Astrocyte (in vitro differentiated cells and primary cell): Measurements from ENCODE around the gene SAC3D1. TPM values are rescaled to one million over a fixed set of nuclear protein-coding genes. Genes with fewer than 3 reads are reported as not detected.

ENCODE experiments used
- DNase-seq: peaks from one replicate; pipeline ENCODE4 v3.0.0-alpha.2; 2010; ENCODE audit warnings: low read depth
- FAIRE-seq: peaks from 2 replicates; lab custom pipeline; 2011; peaks lifted over from hg19 to GRCh38; lab: Jason Lieb, UNC
- H2AFZ ChIP-seq: 2 replicates; pipeline ENCODE4 v1.6.0; 2012; ENCODE audit warnings: low read depth, low read length, inconsistent platforms
- H3K27ac ChIP-seq: 2 replicates; pipeline ENCODE4 v1.5.1; 2011; ENCODE audit warnings: low read depth, low read length, inconsistent platforms
- H3K27me3 ChIP-seq: 2 replicates; pipeline ENCODE4 v1.6.0; 2011; ENCODE audit warnings: low read length, inconsistent platforms; ENCODE audit not compliant: insufficient read depth
- H3K36me3 ChIP-seq: 2 replicates; pipeline ENCODE4 v1.5.1; 2011; ENCODE audit warnings: low read length, inconsistent platforms; ENCODE audit not compliant: insufficient read depth
- H3K4me1 ChIP-seq: 2 replicates; pipeline ENCODE4 v1.5.1; 2011; ENCODE audit warnings: low read length, inconsistent platforms; ENCODE audit not compliant: insufficient read depth
- H3K4me2 ChIP-seq: 2 replicates; pipeline ENCODE4 v1.6.0; 2012; ENCODE audit warnings: low read length, inconsistent platforms
- H3K4me3 ChIP-seq: 2 replicates; pipeline ENCODE4 v1.5.1; 2011; ENCODE audit warnings: low read depth, mild to moderate bottlenecking, low read length, inconsistent platforms; ENCODE audit not compliant: insufficient read depth
- H3K79me2 ChIP-seq: 2 replicates; pipeline ENCODE4 v1.6.0; 2012; ENCODE audit warnings: mild to moderate bottlenecking, low read length, inconsistent platforms; ENCODE audit not compliant: insufficient read depth
- H3K9ac ChIP-seq: 2 replicates; pipeline ENCODE4 v1.6.0; 2012; ENCODE audit warnings: mild to moderate bottlenecking, low read length, inconsistent platforms
- H3K9me3 ChIP-seq: 2 replicates; pipeline ENCODE4 v1.5.1; 2012; ENCODE audit warnings: low read depth, mild to moderate bottlenecking, low read length, inconsistent platforms; ENCODE audit not compliant: insufficient read depth
- H4K20me1 ChIP-seq: 2 replicates; pipeline ENCODE4 v1.6.0; 2012; ENCODE audit warnings: low read length, inconsistent platforms; ENCODE audit not compliant: insufficient read depth
- H3K27ac Mint-ChIP-seq: one replicate; pipeline ENCODE4 v1.8.0; 2021; ENCODE audit warnings: mild to moderate bottlenecking, mixed read lengths; ENCODE audit not compliant: unreplicated experiment
- H3K27me3 Mint-ChIP-seq: one replicate; pipeline ENCODE4 v1.8.0; 2021; ENCODE audit warnings: low read depth, mixed read lengths; ENCODE audit not compliant: unreplicated experiment
- H3K36me3 Mint-ChIP-seq: one replicate; pipeline ENCODE4 v1.8.0; 2021; ENCODE audit warnings: low read depth, mixed read lengths; ENCODE audit not compliant: unreplicated experiment
- H3K4me1 Mint-ChIP-seq: one replicate; pipeline ENCODE4 v1.8.0; 2021; ENCODE audit warnings: low read depth, mixed read lengths; ENCODE audit not compliant: unreplicated experiment
- H3K4me3 Mint-ChIP-seq: one replicate; pipeline ENCODE4 v1.8.0; 2021; ENCODE audit warnings: mild to moderate bottlenecking, moderate library complexity, mixed read lengths; ENCODE audit not compliant: unreplicated experiment
- H3K9me3 Mint-ChIP-seq: one replicate; pipeline ENCODE4 v1.8.0; 2021; ENCODE audit warnings: mild to moderate bottlenecking, mixed read lengths; ENCODE audit not compliant: unreplicated experiment
- EZH2 ChIP-seq: IDR thresholded peaks from 2 replicates; pipeline ENCODE4 v1.6.1; 2012; ENCODE audit warnings: mild to moderate bottlenecking, low read length, inconsistent platforms; ENCODE audit not compliant: insufficient read depth
- total RNA-seq: library from RNA; stranded (reverse); gene quantifications from 2 replicates; pipeline ENCODE4 v1.2.1, GENCODE V29; 2021
- TF ChIP-seq, protein P1 (sequence below): IDR thresholded peaks from 2 replicates; pipeline ENCODE4 v1.5.1; 2011; ENCODE audit warnings: low read depth, mild to moderate bottlenecking, inconsistent platforms, low read length, moderate library complexity; ENCODE audit not compliant: insufficient read depth

Gene SAC3D1
- total RNA-seq, 1 donor from 2014 or later, result 14.6 TPM

DNA sequence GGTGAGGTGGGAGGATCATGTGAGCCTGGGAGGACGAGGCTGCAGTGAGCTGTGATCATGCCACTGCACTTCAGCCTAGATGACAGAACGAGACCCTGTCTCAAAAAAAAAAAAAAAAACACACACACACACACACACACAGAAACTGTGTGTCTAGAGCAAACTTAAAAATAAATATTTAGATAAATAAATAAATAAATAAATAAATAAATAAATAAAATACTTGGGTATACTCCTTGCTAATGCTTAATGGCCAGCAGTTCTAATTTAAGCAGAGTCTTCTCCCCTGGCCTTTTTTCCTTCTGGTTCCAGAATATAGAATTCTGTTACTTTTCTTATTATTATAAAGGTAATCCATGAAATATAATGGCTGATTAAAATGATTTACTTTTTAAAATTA is 32.1 kb upstream of the SAC3D1 start:
- FAIRE-seq (no peak), DNase-seq (no peak)
- Mint-ChIP-seq H3K9me3 (no peaks in the 10 kb centered on the region), H3K4me3 (no peak overlapping the region), H3K27me3 (peaks cover 7% of the 10 kb centered on the region), H3K36me3 (no peaks in the 10 kb centered on the region), H3K27ac (no peak overlapping the region), H3K4me1 (peaks cover 16% of the 10 kb centered on the region)
- H3K9ac ChIP-seq, result no peak overlapping the region
- TF ChIP-seq, protein P1, sequence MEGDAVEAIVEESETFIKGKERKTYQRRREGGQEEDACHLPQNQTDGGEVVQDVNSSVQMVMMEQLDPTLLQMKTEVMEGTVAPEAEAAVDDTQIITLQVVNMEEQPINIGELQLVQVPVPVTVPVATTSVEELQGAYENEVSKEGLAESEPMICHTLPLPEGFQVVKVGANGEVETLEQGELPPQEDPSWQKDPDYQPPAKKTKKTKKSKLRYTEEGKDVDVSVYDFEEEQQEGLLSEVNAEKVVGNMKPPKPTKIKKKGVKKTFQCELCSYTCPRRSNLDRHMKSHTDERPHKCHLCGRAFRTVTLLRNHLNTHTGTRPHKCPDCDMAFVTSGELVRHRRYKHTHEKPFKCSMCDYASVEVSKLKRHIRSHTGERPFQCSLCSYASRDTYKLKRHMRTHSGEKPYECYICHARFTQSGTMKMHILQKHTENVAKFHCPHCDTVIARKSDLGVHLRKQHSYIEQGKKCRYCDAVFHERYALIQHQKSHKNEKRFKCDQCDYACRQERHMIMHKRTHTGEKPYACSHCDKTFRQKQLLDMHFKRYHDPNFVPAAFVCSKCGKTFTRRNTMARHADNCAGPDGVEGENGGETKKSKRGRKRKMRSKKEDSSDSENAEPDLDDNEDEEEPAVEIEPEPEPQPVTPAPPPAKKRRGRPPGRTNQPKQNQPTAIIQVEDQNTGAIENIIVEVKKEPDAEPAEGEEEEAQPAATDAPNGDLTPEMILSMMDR, result no peak
- TF ChIP-seq EZH2, result no peak
- no peaks in the 10 kb centered on the region for H3K9me3 ChIP-seq
- H3K4me2 ChIP-seq, result no peak overlapping the region
- no peak overlapping the region for H3K27ac ChIP-seq
- H3K4me1 ChIP-seq, result peaks cover 16% of the 10 kb centered on the region
- no peak overlapping the region for H2AFZ ChIP-seq
- no peaks in the 10 kb centered on the region for H3K79me2 ChIP-seq
- no peak overlapping the region for H3K4me3 ChIP-seq
- no peaks in the 10 kb centered on the region for H3K36me3 ChIP-seq
- H3K27me3 ChIP-seq, result no peaks in the 10 kb centered on the region
- no peaks in the 10 kb centered on the region for H4K20me1 ChIP-seq

DNA sequence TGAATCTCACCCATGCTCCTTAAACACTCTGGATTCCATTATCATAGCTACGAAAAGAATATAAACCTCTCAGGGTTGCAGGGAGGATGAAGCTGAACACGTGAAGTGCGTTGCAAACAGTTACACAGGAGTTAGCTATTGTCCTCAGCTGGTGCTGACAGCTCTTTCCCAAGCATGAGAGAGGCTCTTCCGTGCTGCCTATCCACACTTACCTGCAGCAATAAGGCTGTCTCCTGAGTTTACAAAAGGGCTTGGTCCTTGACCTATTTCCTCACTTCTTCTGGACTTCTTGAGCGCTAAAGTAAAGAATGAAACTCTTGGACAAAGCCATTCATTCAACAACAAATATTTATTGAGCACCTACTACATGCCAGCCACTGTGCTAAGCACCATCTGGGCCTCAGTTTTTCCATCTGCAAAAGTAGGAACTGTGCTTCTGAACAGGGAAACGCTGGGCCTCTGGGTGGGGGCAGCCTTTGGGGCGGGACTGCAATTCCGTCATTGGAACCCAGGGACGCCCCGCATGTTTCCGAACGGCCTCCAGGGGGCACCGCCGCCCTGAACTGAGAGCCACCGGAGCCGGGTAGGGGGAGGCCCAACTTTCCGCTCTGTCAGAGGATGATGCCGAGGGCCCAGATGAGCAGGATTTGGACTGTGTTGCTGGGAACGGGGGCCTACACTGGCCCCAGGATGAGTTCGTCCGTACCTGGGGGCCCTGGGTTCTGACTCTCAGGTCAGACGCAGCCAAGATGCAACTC is 27.7 kb upstream of the SAC3D1 start:
- H3K9me3 ChIP-seq, result no peaks in the 10 kb centered on the region
- H2AFZ ChIP-seq, result peak overlapping the region; percentile 94
- H3K4me3 ChIP-seq, result peak overlapping the region; percentile 80
- peak overlapping the region; percentile 96 for H3K9ac ChIP-seq
- H3K79me2 ChIP-seq, result peaks cover 19% of the 10 kb centered on the region
- peak; percentile 67 for DNase-seq
- H3K27me3 ChIP-seq, result no peaks in the 10 kb centered on the region
- TF ChIP-seq EZH2, result no peak
- TF ChIP-seq, protein P1, result peak; percentile 47
- peak overlapping the region; percentile 98 for H3K4me2 ChIP-seq
- no peaks in the 10 kb centered on the region for H3K36me3 ChIP-seq
- H3K27me3 Mint-ChIP-seq, result no peaks in the 10 kb centered on the region
- H3K4me1 ChIP-seq, result peaks cover 10% of the 10 kb centered on the region
- no peaks in the 10 kb centered on the region for H3K9me3 Mint-ChIP-seq
- FAIRE-seq, result no peak
- H3K36me3 Mint-ChIP-seq, result peaks cover 5% of the 10 kb centered on the region
- peaks cover 6% of the 10 kb centered on the region for H3K4me1 Mint-ChIP-seq
- H3K27ac ChIP-seq, result peak overlapping the region; percentile 98
- H3K27ac Mint-ChIP-seq, result peak overlapping the region; percentile 84
- H4K20me1 ChIP-seq, result no peaks in the 10 kb centered on the region
- peak overlapping the region; percentile 87 for H3K4me3 Mint-ChIP-seq
